HG03280 (cell line): ENCODE measurements around the gene BCLAF1.

Source experiments
- ATAC-seq: cut with Tn5 transposase; IDR thresholded peaks from one replicate; pipeline ENCODE4 v1.9.1; 2021; ENCODE audit warnings: mild to moderate bottlenecking, moderate library complexity; ENCODE audit not compliant: unreplicated experiment

BCLAF1 gene

GRCh38 chr6:136289579-136290409 is at the start of gene BCLAF1:
Gene BCLAF1 (minus strand): TSS chr6:136289846. CDS start chr6:136279866, 9,980 bp downstream.
- ATAC-seq = peak; percentile 83

DNA sequence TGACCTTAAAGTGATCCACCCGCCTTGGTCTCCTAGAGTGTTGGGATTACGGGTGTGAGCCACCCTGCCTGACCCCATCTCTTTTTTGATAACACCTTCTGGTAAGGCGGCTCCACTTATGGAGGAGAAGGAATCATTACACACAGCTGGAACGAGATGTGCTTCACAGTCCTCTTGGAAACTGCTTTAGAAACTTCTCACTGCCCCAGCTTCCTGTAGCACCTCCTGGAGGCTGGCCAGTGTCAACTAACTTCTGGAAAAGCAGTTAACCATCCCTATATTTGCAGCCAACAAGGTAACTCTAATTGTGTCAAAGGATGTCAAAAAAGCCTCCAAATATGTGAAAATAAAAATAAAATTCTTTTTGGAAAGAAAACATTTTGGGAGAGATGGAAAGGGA is 48.8 kb upstream of the BCLAF1 start:
- ATAC-seq = no peak

- ATAC-seq = no peak
Observed at GRCh38 chr6:136337606-136338005, 48.0 kb upstream of the BCLAF1 start.

- no peak for ATAC-seq
Observed at GRCh38 chr6:136337121-136337520, 47.5 kb upstream of the BCLAF1 start.

GRCh38 chr6:136335736-136336363 is 46.2 kb upstream of the BCLAF1 start:
- no peak for ATAC-seq

- no peak for ATAC-seq
Observed at GRCh38 chr6:136334853-136335252, 45.2 kb upstream of the BCLAF1 start.

DNA sequence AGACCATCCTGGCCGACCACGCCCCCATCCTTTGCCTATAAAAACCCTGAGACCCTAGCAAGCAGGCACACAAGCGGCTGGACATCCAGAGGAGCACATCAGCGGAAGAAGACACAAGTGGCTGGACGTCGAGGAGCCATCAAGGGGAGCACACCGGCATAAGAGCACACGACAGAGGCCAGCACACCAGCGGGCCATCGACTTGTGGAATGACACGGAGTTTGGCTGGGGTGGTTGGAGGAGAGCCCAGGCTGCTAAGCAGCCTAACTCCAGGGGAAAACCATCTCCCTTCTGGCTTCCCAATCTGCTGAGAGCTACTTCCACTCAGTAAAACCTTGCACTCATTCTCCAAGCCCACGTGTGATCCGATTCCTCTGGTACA is 44.8 kb upstream of the BCLAF1 start:
- no peak for ATAC-seq

DNA sequence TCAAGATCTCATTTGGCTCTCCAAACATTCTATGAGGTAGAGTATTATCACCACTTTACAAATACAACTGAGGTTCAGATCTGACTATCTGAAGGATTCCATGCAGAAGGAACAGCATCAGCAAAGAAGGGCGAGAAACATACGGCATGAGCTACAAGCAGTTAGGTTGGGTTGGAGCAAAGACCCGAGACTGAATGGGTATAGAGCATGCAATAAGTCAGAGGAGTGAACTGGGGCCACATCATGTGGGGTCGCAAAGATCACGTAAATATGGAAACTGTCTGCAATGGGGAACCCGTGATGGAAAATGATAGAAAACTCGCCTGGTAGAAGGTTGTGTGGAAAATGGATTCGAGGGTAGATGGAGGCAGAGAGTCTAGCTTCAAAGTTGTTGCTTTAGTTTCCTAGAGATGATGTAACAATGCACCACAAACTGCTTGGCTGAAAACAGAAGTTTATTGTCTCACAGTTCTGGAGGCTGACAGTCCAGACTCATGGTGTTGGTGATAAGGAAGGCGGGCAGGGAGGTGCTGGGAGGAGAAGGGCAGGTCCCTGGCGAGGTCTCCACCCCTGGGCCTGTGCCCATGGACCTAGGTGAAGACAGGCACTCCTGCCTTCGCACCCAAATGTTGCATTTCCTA is 44.3 kb upstream of the BCLAF1 start:
- ATAC-seq = no peak

DNA sequence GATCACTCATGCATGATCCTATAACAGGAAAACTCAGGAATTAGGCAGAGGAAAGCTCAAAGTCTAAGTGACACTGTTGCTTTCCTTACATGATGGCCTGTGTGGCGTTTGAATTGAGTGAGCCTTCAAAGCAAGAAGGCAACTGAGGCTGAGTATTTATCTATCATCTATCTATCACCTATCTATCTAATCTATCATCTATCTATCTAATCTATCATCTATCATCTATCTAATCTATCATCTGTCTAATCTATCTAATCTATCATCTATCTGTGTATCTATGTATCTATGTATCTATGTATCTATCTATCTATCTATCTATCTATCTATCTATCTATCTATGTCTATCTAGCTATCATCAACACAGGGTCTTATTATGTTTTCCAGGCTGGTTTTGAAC is 41.8 kb upstream of the BCLAF1 start:
- ATAC-seq = no peak

DNA sequence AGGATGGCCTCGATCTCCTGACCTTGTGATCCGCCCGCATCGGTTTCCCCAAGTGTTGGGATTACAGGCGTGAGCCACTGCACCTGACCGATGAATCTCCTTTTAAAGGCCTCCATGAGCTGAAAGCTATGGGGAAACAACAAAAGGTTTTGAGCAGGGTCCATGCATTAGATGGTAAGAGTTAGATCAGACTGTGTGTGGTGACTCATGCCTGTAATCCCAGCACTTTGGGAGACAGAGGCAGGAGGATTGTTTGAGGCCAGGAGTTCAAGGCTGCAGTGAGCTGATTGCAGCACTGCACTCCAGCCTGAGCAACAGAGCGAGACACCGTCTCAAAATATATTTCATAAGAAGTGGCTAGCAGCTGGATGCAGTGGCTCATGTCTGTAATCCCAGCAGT is 41.0 kb upstream of the BCLAF1 start:
- no peak for ATAC-seq

GRCh38 chr6:136326038-136326553 is 36.5 kb upstream of the BCLAF1 start:
- ATAC-seq = no peak

DNA sequence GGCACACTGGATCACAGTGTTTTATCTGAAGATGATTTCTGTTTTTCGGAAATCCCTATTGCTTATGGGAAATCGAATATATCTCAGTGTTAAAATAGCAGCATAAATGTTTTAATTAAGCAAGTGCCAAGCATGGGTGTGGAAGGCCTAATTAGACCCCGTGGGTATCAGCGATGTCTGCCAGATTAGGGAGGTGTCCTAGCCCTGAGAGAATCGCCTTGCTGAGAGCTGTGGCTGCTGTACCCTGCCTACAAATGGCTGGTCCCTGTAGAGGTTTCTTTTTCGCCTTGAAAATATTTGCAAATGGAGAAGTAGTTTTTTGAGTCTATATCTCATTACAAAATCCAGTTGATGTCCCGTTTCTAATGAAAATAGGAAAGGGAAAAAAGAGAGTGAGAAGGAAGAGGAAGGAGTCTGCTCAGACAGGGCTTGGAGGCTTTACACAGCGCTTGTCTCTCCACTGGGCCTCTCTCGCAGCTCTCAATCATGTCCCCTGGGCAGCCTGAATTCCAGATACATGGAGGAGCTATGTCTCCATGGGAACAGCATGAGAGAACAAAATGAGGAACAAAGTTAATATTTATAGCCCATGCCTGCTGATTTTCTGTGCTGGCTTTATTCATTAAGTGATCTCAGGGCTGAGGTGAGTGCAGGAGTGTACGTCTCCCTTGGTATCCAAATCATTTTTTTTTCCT is 35.2 kb upstream of the BCLAF1 start:
- ATAC-seq = no peak

- no peak for ATAC-seq
Observed at GRCh38 chr6:136323431-136324112, 33.9 kb upstream of the BCLAF1 start.

DNA sequence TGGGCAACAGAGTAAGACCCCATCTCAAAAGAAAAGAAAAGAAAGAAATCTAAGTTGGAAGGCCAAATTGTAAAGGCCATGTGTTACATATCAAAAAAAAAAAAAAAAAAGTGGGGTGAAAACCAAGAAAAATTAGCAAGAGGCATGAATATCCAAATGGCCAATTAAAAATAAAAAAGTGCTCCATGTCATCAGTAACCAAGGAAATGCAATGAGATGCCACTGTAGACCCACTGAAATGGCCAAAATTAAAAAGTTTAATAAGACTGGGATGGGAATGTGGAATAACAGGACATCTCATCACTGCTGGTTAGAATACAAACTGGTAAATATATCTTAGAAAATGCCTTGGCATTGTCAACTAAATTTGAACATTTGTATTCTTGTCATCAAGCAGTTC is 30.1 kb upstream of the BCLAF1 start:
- ATAC-seq = no peak

- ATAC-seq = no peak
Observed at GRCh38 chr6:136318676-136319075, 29.0 kb upstream of the BCLAF1 start.

DNA sequence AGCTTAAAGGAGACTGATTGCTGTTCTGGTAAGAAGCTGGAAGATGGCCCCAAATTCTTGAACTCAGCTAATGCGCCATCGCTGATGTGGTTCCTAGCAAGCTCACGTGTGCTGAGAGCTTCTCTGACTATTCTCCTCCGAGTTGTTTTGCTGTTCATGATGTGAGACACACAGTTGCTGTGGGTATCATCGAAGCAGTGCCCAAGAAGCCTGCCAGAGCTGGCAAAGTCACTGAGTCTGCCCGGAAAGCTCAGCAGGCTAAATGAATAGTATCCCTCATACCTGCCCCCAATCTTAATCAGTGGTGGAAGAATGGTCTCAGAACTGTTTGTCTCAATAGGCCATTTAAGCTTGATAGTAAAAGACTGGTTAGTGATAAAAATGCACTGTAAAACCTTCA is 28.3 kb upstream of the BCLAF1 start:
- ATAC-seq = no peak

DNA sequence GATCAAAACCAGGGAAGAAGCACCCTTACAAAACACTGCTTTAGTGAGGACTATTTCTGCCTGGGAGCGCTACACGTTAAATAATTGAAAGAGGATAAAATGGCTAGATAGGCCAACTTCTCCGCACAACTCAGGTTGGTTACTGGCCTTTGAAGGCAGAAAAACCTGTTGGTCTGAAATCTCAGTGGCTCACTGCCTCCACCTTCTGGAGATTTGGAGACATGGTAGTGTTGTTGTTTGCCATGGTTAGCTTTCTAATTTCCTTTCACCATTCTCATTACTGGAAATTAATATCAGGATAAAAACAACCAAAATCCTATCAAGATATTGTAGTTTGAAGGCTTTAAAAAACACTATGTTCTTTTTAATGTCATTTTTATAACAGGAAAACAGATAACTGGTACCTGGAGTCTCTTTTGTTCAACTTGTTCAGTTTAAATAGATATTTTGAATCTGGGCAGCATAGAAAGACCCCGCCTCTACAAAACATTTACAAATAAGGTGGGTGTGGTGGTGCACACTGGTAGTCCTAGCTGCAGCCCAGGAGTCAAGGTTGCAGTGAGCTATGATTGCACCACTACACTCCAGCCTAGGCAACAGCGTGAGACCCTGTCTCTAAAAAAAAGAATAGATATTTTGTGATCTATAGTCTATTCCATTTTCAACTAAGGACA is 27.5 kb upstream of the BCLAF1 start:
- ATAC-seq = peak; percentile 69

DNA sequence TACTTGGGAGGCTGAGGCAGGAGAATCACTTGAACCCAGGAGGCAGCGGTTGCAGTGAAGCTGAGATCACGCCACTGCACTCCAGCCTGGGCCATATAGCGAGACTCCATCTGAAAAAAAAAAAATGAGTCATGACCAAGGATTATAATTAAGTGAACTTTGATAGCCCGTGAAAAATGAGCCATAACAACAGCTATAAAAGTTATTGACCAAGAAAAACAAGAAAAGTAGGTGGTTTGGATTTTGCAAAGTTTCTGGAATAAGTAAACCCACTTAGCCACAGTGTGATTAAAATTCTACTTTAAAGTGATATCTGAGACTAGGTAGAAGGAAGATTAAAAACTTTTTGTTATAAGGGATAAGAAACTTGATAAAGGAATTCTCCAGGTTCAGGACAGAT is 25.9 kb upstream of the BCLAF1 start:
- no peak for ATAC-seq

GRCh38 chr6:136312975-136313374 is 23.3 kb upstream of the BCLAF1 start:
- no peak for ATAC-seq

GRCh38 chr6:136309729-136310311 is 20.2 kb upstream of the BCLAF1 start:
- ATAC-seq = no peak
